Islet precursor cell (in vitro differentiated cells): ENCODE results near the gene CELSR1.

Experiments used
- DNase-seq: peaks from one replicate; pipeline ENCODE4 v3.0.0-alpha.2; 2018

Gene CELSR1

GRCh38 chr22:46357711-46358520 is 179.5 kb downstream of the CELSR1 start:
- no peak for DNase-seq

GRCh38 chr22:46356496-46357480 is 180.6 kb downstream of the CELSR1 start:
- DNase-seq = no peak

- DNase-seq = no peak
Measured at GRCh38 chr22:46355996-46356471, 181.4 kb downstream of the CELSR1 start.

GRCh38 chr22:46355369-46355995 is 181.9 kb downstream of the CELSR1 start:
- peak; percentile 87 for DNase-seq

- no peak for DNase-seq
Measured at GRCh38 chr22:46354993-46355305, 182.5 kb downstream of the CELSR1 start.

- no peak for DNase-seq
Measured at GRCh38 chr22:46354176-46354992, 183.0 kb downstream of the CELSR1 start.

GRCh38 chr22:46353483-46354105 is 183.8 kb downstream of the CELSR1 start:
- DNase-seq = no peak

GRCh38 chr22:46352691-46353386 is 184.6 kb downstream of the CELSR1 start:
- no peak for DNase-seq

GRCh38 chr22:46352276-46352675 is 185.1 kb downstream of the CELSR1 start:
- no peak for DNase-seq

- DNase-seq = no peak
Measured at GRCh38 chr22:46351767-46352166, 185.7 kb downstream of the CELSR1 start.

GRCh38 chr22:46351131-46351735 is 186.2 kb downstream of the CELSR1 start:
- DNase-seq = no peak

GRCh38 chr22:46350646-46351045 is 186.8 kb downstream of the CELSR1 start:
- DNase-seq = no peak

- no peak for DNase-seq
Measured at GRCh38 chr22:46350121-46350520, 187.3 kb downstream of the CELSR1 start.

- DNase-seq = no peak
Measured at GRCh38 chr22:46349681-46350080, 187.7 kb downstream of the CELSR1 start.

GRCh38 chr22:46349238-46349637 is 188.2 kb downstream of the CELSR1 start:
- DNase-seq = no peak

GRCh38 chr22:46348099-46348695 is 189.2 kb downstream of the CELSR1 start:
- DNase-seq = no peak

- no peak for DNase-seq
Measured at GRCh38 chr22:46347646-46348045, 189.8 kb downstream of the CELSR1 start.

- DNase-seq = no peak
Measured at GRCh38 chr22:46346680-46347405, 190.6 kb downstream of the CELSR1 start.

- DNase-seq = no peak
Measured at GRCh38 chr22:46340676-46341075, 196.7 kb downstream of the CELSR1 start.

- DNase-seq = no peak
Measured at GRCh38 chr22:46339956-46340355, 197.5 kb downstream of the CELSR1 start.
